HCT116 (cell line): ENCODE results near the gene TAS2R46. TPM values are rescaled to one million over a fixed set of nuclear protein-coding genes. Genes with fewer than 3 reads are reported as not detected.
"Not testable (repeated sequence)": the region's sequence is repeated elsewhere in the genome, so short reads cannot be mapped to it uniquely, and the experiment has no call there.

ENCODE experiments used
- ATAC-seq: fragments of 200-7000 bp; cut with Tn5 transposase; 2 replicates; pipeline ENCODE4 v1.9.1; 2020; ENCODE audit warnings: mild to moderate bottlenecking, moderate library complexity
- Bru-seq: library from RNA; stranded (reverse); fragments of 400-500 nt; gene quantifications from one replicate; lab custom pipeline; 2021; lab: Mats Ljungman, UMichigan
- BruChase-seq, 2 experiments: library from RNA; stranded (reverse); fragments of 400-500 nt; gene quantifications; one replicate each; lab custom pipeline; 2021; lab: Mats Ljungman, UMichigan
- BruUV-seq: library from RNA; stranded (reverse); fragments of 400-500 nt; replicated peaks from 2 replicates; lab custom pipeline; 2021; lab: Mats Ljungman, UMichigan
- CTCF ChIA-PET: fragments of 300-600 bp; sonication (Branson Sonifier 250); formaldehyde crosslinking; loops from one replicate; lab custom pipeline; 2021; ENCODE audit warnings: antibody characterized with exemption; lab: Charles Lee
- POLR2A ChIA-PET: fragments of 300-600, 350-600 bp; sonication (Branson Sonifier 250); formaldehyde crosslinking; loops from one replicate; lab custom pipeline; 2021; ENCODE audit warnings: antibody characterized with exemption; lab: Charles Lee
- RAD21 ChIA-PET, 2 experiments: fragments of 300-600 bp; sonication (Branson Sonifier 250); formaldehyde crosslinking; loops; one replicate each; lab custom pipeline; 2023; ENCODE audit warnings: low total read pairs in 2 of 2; ENCODE audit not compliant: uncharacterized antibody in 2 of 2, unreplicated experiment in 2 of 2, low non-redundant PET in 1 of 2; lab: Charles Lee
- DNase-seq: peaks from one replicate; pipeline ENCODE4 v3.0.0-alpha.2; 2010; ENCODE audit warnings: low read depth, low spot score
- H2AFZ ChIP-seq: fragments of 200-600 bp; shearing (Covaris generic), sonication (generic); 2 replicates; pipeline ENCODE4 v1.6.1; 2017; ENCODE audit warnings: low read depth, mixed run types, mixed read lengths, antibody characterized with exemption, low read length; ENCODE audit not compliant: poor library complexity, severe bottlenecking
- H3K27ac ChIP-seq: 2 replicates; pipeline ENCODE4 v1.5.1; 2012; ENCODE audit warnings: low read depth, low read length
- H3K27me3 ChIP-seq: fragments of 200-600 bp; sonication (generic); 2 replicates; pipeline ENCODE4 v1.6.1; 2016; ENCODE audit warnings: mixed run types, low read length, mixed read lengths; ENCODE audit not compliant: insufficient read depth
- H3K36me3 ChIP-seq, 2 experiments: fragments of 200-500 bp in 1 of 2; fragments of 200-600 bp in 1 of 2; sonication (Bioruptor generic) in 1 of 2; sonication (generic) in 1 of 2; 2 replicates each; pipeline versions ENCODE4 v1.5.1 to v1.6.1; 2014 to 2016; ENCODE audit warnings: low read length in 2 of 2, inconsistent platforms in 1 of 2, mixed read lengths in 1 of 2, mixed run types in 1 of 2; ENCODE audit not compliant: insufficient read depth in 2 of 2, control insufficient read depth in 1 of 2
- H3K4me1 ChIP-seq, 2 experiments: fragments of 200-600 bp in 1 of 2; sonication (generic) in 1 of 2; 2 replicates each; pipeline versions ENCODE4 v1.5.1 to v1.6.1; 2012 to 2017; ENCODE audit warnings: low read length in 2 of 2, inconsistent platforms in 1 of 2, mild to moderate bottlenecking in 1 of 2, mixed read lengths in 1 of 2, mixed run types in 1 of 2, moderate library complexity in 1 of 2; ENCODE audit not compliant: insufficient read depth in 2 of 2, control insufficient read depth in 1 of 2
- H3K4me2 ChIP-seq: fragments of 200-600 bp; sonication (generic); 2 replicates; pipeline ENCODE4 v1.6.1; 2017; ENCODE audit warnings: mixed run types, low read length, mixed read lengths
- H3K4me3 ChIP-seq, 2 experiments: fragments of 200-600 bp in 1 of 2; sonication (generic) in 1 of 2; replicated peaks in 1 of 2; 2 replicates each; pipeline ENCODE4 v1.5.1; 2011 to 2016; ENCODE audit warnings: low read length in 2 of 2, control low read depth in 1 of 2, low read depth in 1 of 2, mild to moderate bottlenecking in 1 of 2, mixed read lengths in 1 of 2, mixed run types in 1 of 2
- H3K79me2 ChIP-seq: fragments of 200-600 bp; sonication (generic); 2 replicates; pipeline ENCODE4 v1.6.1; 2017; ENCODE audit warnings: mild to moderate bottlenecking, mixed run types, low read length, moderate library complexity, mixed read lengths; ENCODE audit not compliant: insufficient read depth
- H3K9ac ChIP-seq: fragments of 200-600 bp; sonication (generic); 2 replicates; pipeline ENCODE4 v1.6.1; 2016; ENCODE audit warnings: low read length, mixed read lengths
- H3K9me2 ChIP-seq: fragments of 200-600 bp; sonication (generic), shearing (Covaris generic); 2 replicates; pipeline ENCODE4 v1.6.1; 2017; ENCODE audit warnings: mixed run types, mild to moderate bottlenecking, moderate library complexity; ENCODE audit not compliant: insufficient read depth
- H3K9me3 ChIP-seq, 2 experiments: fragments of 200-500 bp in 1 of 2; fragments of 200-600 bp in 1 of 2; sonication (Bioruptor generic) in 1 of 2; sonication (generic) in 1 of 2; 2 replicates each; pipeline ENCODE4 v1.6.1; 2014 to 2017; ENCODE audit warnings: low read length in 2 of 2, mixed read lengths in 2 of 2, inconsistent platforms in 1 of 2, low read depth in 1 of 2, mild to moderate bottlenecking in 1 of 2, mixed run types in 1 of 2, moderate library complexity in 1 of 2; ENCODE audit not compliant: control insufficient read depth in 1 of 2, insufficient read depth in 1 of 2
- H4K20me1 ChIP-seq: fragments of 200-600 bp; sonication (generic), shearing (Covaris generic); 2 replicates; pipeline ENCODE4 v1.6.1; 2017; ENCODE audit warnings: mixed run types, mild to moderate bottlenecking, moderate library complexity; ENCODE audit not compliant: insufficient read depth
- intact Hi-C: fragments of 100-400 bp; cut with micrococcal nuclease; formaldehyde crosslinking; loops from 2 replicates; pipeline ENCODE4 v1.10.0; 2022
- long read RNA-seq: library from polyadenylated mRNA; unstranded; transcript quantifications from one replicate; pipeline ENCODE4 v2.0.0, GENCODE V29; 2021; ENCODE audit not compliant: unreplicated experiment
- polyA plus RNA-seq: library from polyadenylated mRNA; unstranded; fragments of >200 nt; gene quantifications from 2 replicates; pipeline ENCODE4 v1.2.1, GENCODE V29; 2012; ENCODE audit warnings: missing spikeins
- total RNA-seq: library from RNA; stranded (reverse); gene quantifications from one replicate; pipeline ENCODE4 v1.2.1, GENCODE V29; 2021; ENCODE audit not compliant: unreplicated experiment

Gene TAS2R46, protein sequence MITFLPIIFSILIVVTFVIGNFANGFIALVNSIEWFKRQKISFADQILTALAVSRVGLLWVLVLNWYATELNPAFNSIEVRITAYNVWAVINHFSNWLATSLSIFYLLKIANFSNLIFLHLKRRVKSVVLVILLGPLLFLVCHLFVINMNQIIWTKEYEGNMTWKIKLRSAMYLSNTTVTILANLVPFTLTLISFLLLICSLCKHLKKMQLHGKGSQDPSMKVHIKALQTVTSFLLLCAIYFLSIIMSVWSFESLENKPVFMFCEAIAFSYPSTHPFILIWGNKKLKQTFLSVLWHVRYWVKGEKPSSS
- total RNA-seq (0.42 TPM), Bru-seq, nascent RNA (percentile 89 among the genes with signal in this experiment), BruChase-seq, experiment 1, labeled RNA remaining after a 6-hour chase (percentile 62 among the genes with signal in this experiment), BruChase-seq, experiment 2, labeled RNA remaining after a 2-hour chase (percentile 82 among the genes with signal in this experiment)
- 0.09 TPM in 1 of 2 replicates, not detected in the other for polyA plus RNA-seq
- long read RNA-seq = 0 reads

DNA sequence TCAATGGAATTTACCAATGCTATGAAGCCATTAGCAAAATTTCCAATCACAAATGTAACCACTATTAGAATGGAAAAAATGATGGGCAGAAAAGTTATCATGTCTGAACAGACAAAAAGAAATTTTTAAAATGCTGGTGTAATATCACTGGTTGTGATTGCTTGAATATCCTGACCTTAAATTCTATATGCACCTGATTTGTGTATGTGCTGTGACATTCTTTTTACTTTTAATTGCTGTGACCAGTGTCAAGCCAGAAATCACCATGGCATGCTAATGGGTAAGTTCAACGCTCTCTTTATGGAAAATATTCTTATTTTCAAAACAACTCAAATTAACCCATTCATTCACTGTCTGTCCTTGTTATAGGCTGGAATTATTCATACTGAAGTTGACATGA is at the start of gene TAS2R46:
TSS of gene TAS2R46 (minus strand) at position 101 of the 400 bp plus-strand sequence. CDS start at position 101, 0 bp downstream.
- H3K27ac ChIP-seq, H3K9ac ChIP-seq, H3K36me3 ChIP-seq, intact Hi-C loops, H4K20me1 ChIP-seq, H3K4me3 ChIP-seq, RAD21 ChIA-PET, H3K9me2 ChIP-seq, H3K4me1 ChIP-seq, POLR2A ChIA-PET, BruUV-seq, ATAC-seq, DNase-seq, CTCF ChIA-PET, H2AFZ ChIP-seq, H3K9me3 ChIP-seq, H3K4me2 ChIP-seq, H3K27me3 ChIP-seq: not testable (repeated sequence)
- H3K79me2 ChIP-seq = peaks cover 13% of the 10 kb centered on the region; the same call in 1 of the 2 replicates

DNA sequence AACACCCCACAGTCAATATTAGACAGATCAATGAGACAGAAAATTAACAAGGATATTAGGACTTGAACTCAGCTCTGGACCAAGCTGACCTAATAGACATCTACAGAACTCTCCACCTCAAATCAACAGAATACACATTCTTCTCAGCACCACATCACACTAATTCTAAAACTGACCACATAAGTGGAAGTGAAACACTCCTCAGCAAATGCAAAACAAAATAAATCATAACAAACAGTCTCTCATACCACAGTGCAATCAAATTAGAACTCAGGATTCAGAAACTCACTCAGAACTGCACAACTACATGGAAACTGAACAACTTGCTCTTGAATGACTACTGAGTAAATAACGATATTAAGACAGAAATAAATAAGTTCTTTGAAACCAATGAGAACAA is 49.1 kb upstream of the TAS2R46 start:
- DNase-seq, H3K9me2 ChIP-seq, BruUV-seq, intact Hi-C loops, H3K4me1 ChIP-seq, H3K4me2 ChIP-seq, POLR2A ChIA-PET, H3K27me3 ChIP-seq, ATAC-seq, H3K27ac ChIP-seq, CTCF ChIA-PET, H3K9me3 ChIP-seq, RAD21 ChIA-PET, H2AFZ ChIP-seq, H4K20me1 ChIP-seq, H3K9ac ChIP-seq, H3K36me3 ChIP-seq, H3K4me3 ChIP-seq: not testable (repeated sequence)
- H3K79me2 ChIP-seq = peaks cover 97% of the 10 kb centered on the region
